ENCODE data around the gene KYNU.

The KYNU gene

GRCh38 chr2:142961202-142961601, 83.7 kb downstream of the KYNU start:
- no peak for DNase-seq (ENCODE audit: low read depth in 3 of 3)

- DNase-seq (ENCODE audit: low read depth in 3 of 3) = no peak
These were observed 88.0 kb downstream of the KYNU start for GRCh38 chr2:142965443-142965842.

GRCh38 chr2:142966284-142966683, 88.8 kb downstream of the KYNU start:
- DNase-seq (ENCODE audit: low read depth in 3 of 3) = no peak

- no peak for DNase-seq (ENCODE audit: low read depth in 3 of 3)
These were observed 89.6 kb downstream of the KYNU start for GRCh38 chr2:142967060-142967459.

GRCh38 chr2:142973160-142973821, 95.8 kb downstream of the KYNU start:
- DNase-seq (ENCODE audit: low read depth in 3 of 3) = no peak

- no peak for DNase-seq (ENCODE audit: low read depth in 3 of 3)
These were observed 96.4 kb downstream of the KYNU start for GRCh38 chr2:142973822-142974207.

GRCh38 chr2:142974288-142975024, 97.0 kb downstream of the KYNU start:
- no peak for DNase-seq (ENCODE audit: low read depth in 3 of 3)

- DNase-seq (ENCODE audit: low read depth in 3 of 3) = no peak
These were observed 97.8 kb downstream of the KYNU start for GRCh38 chr2:142975239-142975638.

- DNase-seq (ENCODE audit: low read depth in 3 of 3) = no peak
These were observed 103.0 kb downstream of the KYNU start for GRCh38 chr2:142980246-142981068.

- DNase-seq (ENCODE audit: low read depth in 3 of 3) = no peak
These were observed 103.6 kb downstream of the KYNU start for GRCh38 chr2:142981069-142981378.

GRCh38 chr2:142981756-142982155, 104.3 kb downstream of the KYNU start:
- DNase-seq (ENCODE audit: low read depth in 3 of 3) = no peak

- no peak for DNase-seq (ENCODE audit: low read depth in 3 of 3)
These were observed 105.7 kb downstream of the KYNU start for GRCh38 chr2:142983174-142983573.

- no peak for DNase-seq (ENCODE audit: low read depth in 3 of 3)
These were observed 107.2 kb downstream of the KYNU start for GRCh38 chr2:142984657-142985056.

GRCh38 chr2:142987044-142987443, 109.6 kb downstream of the KYNU start:
- no peak for DNase-seq (ENCODE audit: low read depth in 3 of 3)

- DNase-seq (ENCODE audit: low read depth in 3 of 3) = no peak
These were observed 112.1 kb downstream of the KYNU start for GRCh38 chr2:142989273-142990204.

GRCh38 chr2:142991295-142991694, 113.8 kb downstream of the KYNU start:
- no peak for DNase-seq (ENCODE audit: low read depth in 3 of 3)

GRCh38 chr2:142992840-142993239, 115.4 kb downstream of the KYNU start:
- DNase-seq (ENCODE audit: low read depth in 3 of 3) = no peak

- DNase-seq (ENCODE audit: low read depth in 3 of 3) = no peak
These were observed 116.3 kb downstream of the KYNU start for GRCh38 chr2:142993771-142994170.

GRCh38 chr2:142994665-142995064, 117.2 kb downstream of the KYNU start:
- DNase-seq (ENCODE audit: low read depth in 3 of 3) = no peak

- DNase-seq (ENCODE audit: low read depth in 3 of 3) = no peak
These were observed 119.8 kb downstream of the KYNU start for GRCh38 chr2:142997231-142997630.

GRCh38 chr2:143000599-143000998, 123.1 kb downstream of the KYNU start:
- no peak for DNase-seq (ENCODE audit: low read depth in 3 of 3)

- no peak for DNase-seq (ENCODE audit: low read depth in 3 of 3)
These were observed 124.0 kb downstream of the KYNU start for GRCh38 chr2:143001501-143001900.

Measured in stimulated activated CD4-positive, alpha-beta T cell treated with anti-CD3 and anti-CD28 coated beads, TNF-alpha, amount 100 ng/mL, for 24 hours (primary cell).